Measurements from ENCODE around the gene FANCC. TPM values are rescaled to one million over a fixed set of nuclear protein-coding genes. Genes with fewer than 3 reads are reported as not detected.

The FANCC gene
- total RNA-seq, 2 donors from 2014 or later = 17.6 to 23.5 TPM

DNA sequence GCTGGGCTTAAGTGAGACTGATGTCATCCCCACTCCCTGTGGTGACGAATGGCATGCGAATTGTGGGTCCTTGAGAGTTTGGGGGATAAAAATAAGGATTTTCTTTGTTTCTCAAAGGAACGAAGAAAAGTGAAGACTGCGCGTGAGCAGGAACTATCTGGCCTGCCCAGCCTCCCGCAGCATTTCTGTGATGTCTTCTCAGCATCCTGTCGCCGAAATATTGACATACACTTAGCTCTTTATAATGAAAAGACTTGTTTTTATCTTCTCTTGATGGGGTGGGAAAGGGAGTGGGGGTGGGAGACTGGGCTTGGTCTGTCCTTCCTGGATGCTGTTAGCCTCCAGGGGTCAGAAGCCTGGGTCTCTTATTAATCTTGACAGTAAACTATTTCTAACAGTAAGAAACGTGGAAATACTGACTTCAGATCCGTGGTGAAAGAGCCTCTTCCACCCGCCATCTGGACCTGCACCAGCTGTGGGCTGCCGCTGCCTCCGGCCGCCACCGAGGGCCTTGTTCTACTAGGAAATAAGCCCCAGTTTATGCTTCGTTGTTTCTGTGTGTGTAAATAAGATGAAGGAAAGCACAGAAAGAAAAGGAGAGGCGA is 239.6 kb downstream of the FANCC start:
- Histone ChIP-seq H3K27ac (ENCODE audit: low read depth, low read length) (peak overlapping the region; percentile 54), H3K9me3 (ENCODE audit: control insufficient read depth, low read length) (no peaks in the 10 kb centered on the region), H3K4me3 (ENCODE audit: low read length) (no peak overlapping the region), H3K27me3 (ENCODE audit: control insufficient read depth, insufficient read depth, low read length, poor library complexity, severe bottlenecking) (no peaks in the 10 kb centered on the region), H3K4me1 (ENCODE audit: control insufficient read depth, insufficient read depth, low read length) (peaks cover 20% of the 10 kb centered on the region), H3K9ac (ENCODE audit: extremely low read depth, low read length, poor library complexity, severe bottlenecking) (no peak overlapping the region), H3K36me3 (ENCODE audit: control insufficient read depth, insufficient read depth, low read length) (peaks cover 24% of the 10 kb centered on the region)
- H3K27me3 Mint-ChIP-seq (ENCODE audit: insufficient read depth) = no peaks in the 10 kb centered on the region
- TF ChIP-seq, protein P1, sequence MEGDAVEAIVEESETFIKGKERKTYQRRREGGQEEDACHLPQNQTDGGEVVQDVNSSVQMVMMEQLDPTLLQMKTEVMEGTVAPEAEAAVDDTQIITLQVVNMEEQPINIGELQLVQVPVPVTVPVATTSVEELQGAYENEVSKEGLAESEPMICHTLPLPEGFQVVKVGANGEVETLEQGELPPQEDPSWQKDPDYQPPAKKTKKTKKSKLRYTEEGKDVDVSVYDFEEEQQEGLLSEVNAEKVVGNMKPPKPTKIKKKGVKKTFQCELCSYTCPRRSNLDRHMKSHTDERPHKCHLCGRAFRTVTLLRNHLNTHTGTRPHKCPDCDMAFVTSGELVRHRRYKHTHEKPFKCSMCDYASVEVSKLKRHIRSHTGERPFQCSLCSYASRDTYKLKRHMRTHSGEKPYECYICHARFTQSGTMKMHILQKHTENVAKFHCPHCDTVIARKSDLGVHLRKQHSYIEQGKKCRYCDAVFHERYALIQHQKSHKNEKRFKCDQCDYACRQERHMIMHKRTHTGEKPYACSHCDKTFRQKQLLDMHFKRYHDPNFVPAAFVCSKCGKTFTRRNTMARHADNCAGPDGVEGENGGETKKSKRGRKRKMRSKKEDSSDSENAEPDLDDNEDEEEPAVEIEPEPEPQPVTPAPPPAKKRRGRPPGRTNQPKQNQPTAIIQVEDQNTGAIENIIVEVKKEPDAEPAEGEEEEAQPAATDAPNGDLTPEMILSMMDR (conservative IDR thresholded peaks at IDR 0.05) = no peak
- DNase-seq = no peak
- peaks cover 35% of the 10 kb centered on the region for H3K4me1 Mint-ChIP-seq
- peaks cover 26% of the 10 kb centered on the region for H3K36me3 Mint-ChIP-seq (ENCODE audit: low read depth)
- H3K4me3 Mint-ChIP-seq = no peak overlapping the region
- H3K27ac Mint-ChIP-seq = peak overlapping the region; percentile 33
- 91 to 94% methylated on average over 9 to 16 of the region's 17 CpGs for WGBS, 2 experiments (ENCODE audit: insufficient coverage in 1 of 2, insufficient read length in 1 of 2)
- no peaks in the 10 kb centered on the region for H3K9me3 Mint-ChIP-seq

DNA sequence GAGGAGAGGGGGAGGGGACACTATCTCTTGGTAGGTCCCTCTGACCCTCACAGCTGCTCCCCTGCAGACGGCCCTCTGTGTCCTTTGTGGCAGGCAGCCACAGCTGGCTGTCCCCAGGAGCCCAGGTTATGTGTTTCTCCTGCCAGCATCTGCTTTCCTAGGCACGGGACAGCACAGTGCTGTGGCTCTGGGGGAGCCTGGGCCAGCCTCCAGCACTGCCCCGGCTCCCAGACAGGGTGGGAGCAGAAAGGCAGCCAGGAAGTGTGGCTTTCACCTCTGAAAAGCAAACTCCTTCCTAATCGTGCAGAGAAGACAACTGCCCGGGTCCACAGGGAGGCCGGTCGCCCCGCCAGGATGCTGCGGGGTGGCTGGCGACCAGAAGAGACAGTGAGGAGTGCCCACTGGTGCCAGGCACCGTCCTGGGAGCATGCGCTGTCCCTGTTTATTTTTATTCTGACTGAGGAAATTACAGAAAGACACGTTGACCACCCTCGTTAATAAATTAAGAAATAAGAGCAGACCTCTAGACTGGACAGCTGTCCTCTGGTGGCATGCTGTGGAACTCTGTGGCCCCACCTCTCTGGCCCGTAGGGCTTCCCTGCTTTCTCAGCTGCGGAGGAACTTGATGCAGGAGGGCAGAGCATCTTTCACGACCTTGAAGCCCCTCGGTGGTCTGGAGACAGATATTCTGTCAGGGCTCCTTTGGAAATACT is 240.3 kb downstream of the FANCC start:
- H3K36me3 ChIP-seq (ENCODE audit: control insufficient read depth, insufficient read depth, low read length) = peaks cover 18% of the 10 kb centered on the region
- Mint-ChIP-seq H3K27ac (peak overlapping the region; percentile 40), H3K36me3 (ENCODE audit: low read depth) (peaks cover 19% of the 10 kb centered on the region), H3K9me3 (no peaks in the 10 kb centered on the region), H3K4me1 (peaks cover 35% of the 10 kb centered on the region), H3K27me3 (ENCODE audit: insufficient read depth) (no peaks in the 10 kb centered on the region), H3K4me3 (no peak overlapping the region)
- H3K9me3 ChIP-seq (ENCODE audit: control insufficient read depth, low read length) = no peaks in the 10 kb centered on the region
- H3K4me3 ChIP-seq (ENCODE audit: low read length) = no peak overlapping the region
- TF ChIP-seq, protein P1 (conservative IDR thresholded peaks at IDR 0.05) = peak; percentile 16
- H3K27ac ChIP-seq (ENCODE audit: low read depth, low read length) = peak overlapping the region; percentile 8
- DNase-seq = no peak
- H3K9ac ChIP-seq (ENCODE audit: extremely low read depth, low read length, poor library complexity, severe bottlenecking) = no peak overlapping the region
- 89 to 93% methylated on average over 15 to 18 of the region's 18 CpGs for WGBS, 2 experiments (ENCODE audit: insufficient coverage in 1 of 2, insufficient read length in 1 of 2)
- peaks cover 20% of the 10 kb centered on the region for H3K4me1 ChIP-seq (ENCODE audit: control insufficient read depth, insufficient read depth, low read length)
- no peaks in the 10 kb centered on the region for H3K27me3 ChIP-seq (ENCODE audit: control insufficient read depth, insufficient read depth, low read length, poor library complexity, severe bottlenecking)

DNA sequence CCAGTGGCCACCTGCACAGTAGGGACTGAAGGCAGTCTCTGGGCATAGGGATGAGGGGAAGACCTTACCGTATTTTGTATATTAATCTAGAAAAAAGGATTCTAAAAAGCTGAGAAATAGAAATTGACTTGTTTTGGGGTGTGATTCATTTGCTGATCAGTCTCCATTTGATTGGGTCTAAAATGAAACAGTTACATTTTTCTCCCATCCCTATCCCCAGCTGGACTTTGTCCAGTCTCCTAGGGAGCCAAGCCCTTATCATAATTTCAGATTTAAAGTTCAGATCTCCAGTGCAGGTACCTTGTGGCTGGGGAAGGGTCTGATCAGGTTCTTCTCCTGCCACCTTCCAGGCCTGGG is 240.8 kb downstream of the FANCC start:
- Mint-ChIP-seq H3K36me3 (ENCODE audit: low read depth) (peaks cover 14% of the 10 kb centered on the region), H3K4me1 (peaks cover 35% of the 10 kb centered on the region), H3K4me3 (no peak overlapping the region), H3K9me3 (no peaks in the 10 kb centered on the region), H3K27ac (no peak overlapping the region), H3K27me3 (ENCODE audit: insufficient read depth) (no peaks in the 10 kb centered on the region)
- no peak for DNase-seq
- no peaks in the 10 kb centered on the region for H3K9me3 ChIP-seq (ENCODE audit: control insufficient read depth, low read length)
- peaks cover 16% of the 10 kb centered on the region for H3K36me3 ChIP-seq (ENCODE audit: control insufficient read depth, insufficient read depth, low read length)
- TF ChIP-seq, protein P1 (conservative IDR thresholded peaks at IDR 0.05) = no peak
- H3K4me3 ChIP-seq (ENCODE audit: low read length) = no peak overlapping the region
- no peaks in the 10 kb centered on the region for H3K27me3 ChIP-seq (ENCODE audit: control insufficient read depth, insufficient read depth, low read length, poor library complexity, severe bottlenecking)
- 93% methylated on average over 1 of the region's 1 CpG; no CpG with 5 or more reads in 1 of the 2 experiments for WGBS, 2 experiments (ENCODE audit: insufficient coverage in 1 of 2, insufficient read length in 1 of 2)
- H3K27ac ChIP-seq (ENCODE audit: low read depth, low read length) = no peak overlapping the region
- no peak overlapping the region for H3K9ac ChIP-seq (ENCODE audit: extremely low read depth, low read length, poor library complexity, severe bottlenecking)
- H3K4me1 ChIP-seq (ENCODE audit: control insufficient read depth, insufficient read depth, low read length) = peaks cover 20% of the 10 kb centered on the region
